GM19023 (cell line): Measurements from ENCODE around the gene SLC13A3.

Experiments
- ATAC-seq: cut with Tn5 transposase; IDR thresholded peaks from one replicate; pipeline ENCODE4 v1.9.1; 2021; ENCODE audit warnings: mild to moderate bottlenecking, moderate library complexity; ENCODE audit not compliant: unreplicated experiment

The SLC13A3 gene

DNA sequence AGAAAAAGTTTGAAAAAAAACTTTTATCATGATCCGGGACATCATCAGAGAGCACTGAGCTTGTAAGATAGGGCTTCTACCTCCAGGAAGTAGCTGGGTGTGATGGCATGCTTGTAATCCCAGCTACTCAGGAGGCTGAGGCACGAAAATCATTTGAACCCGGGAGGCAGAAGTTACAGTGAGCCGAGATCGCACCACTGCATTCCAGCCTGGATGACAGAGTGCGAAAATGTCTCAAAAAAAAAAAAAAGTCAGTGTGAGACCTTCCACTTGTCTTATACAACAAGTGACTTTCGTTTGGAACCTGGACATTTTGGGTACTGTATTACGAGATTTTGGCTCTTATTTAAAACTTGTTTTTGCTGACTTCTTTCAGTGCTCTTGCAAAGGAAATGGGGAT, 5.9 kb upstream of the SLC13A3 start:
- ATAC-seq, result no peak

DNA sequence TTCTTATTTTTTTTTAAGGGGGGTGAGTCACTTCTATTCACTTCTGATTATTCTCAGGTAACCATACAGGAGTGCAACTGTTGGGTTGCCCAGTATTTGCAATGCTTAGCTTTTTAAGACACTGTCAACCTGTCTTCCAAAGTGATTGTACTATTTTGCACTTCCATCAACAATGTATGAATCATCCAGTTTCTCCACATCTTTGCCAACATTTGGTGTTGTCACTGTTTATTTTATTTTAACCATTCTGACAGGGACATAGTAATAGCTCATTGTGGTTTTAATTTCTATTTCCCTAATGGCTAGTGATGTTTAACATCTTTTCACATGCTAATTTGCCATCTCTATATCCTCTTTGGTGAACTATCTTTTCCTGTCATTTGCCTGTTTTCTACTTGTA, 1.4 kb upstream of the SLC13A3 start:
- ATAC-seq, result no peak

DNA sequence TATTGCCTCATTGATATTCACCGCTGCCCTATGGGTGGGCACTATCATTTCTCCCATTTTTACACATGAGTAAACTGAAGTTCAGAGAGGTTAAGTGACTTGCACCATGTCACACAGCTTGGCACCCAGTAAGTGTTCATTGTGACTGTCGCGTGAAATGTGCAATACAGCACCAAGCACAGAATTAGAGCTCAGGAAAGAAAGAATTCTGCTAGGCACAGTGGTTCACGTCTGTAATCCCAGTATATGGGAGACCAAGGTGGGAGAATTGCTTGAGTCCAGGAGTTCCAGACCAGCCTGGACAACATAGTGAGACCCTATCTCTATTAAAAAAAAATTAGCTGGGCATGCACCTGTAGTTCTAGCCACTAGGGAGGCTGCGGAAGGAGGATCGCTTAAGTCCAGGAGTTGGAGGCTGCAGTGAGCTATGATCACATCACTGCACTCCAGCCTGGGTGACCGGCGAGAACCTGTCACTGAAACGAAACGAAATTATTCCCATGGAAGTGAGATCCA, 626 bp downstream of the SLC13A3 start:
- no peak for ATAC-seq

DNA sequence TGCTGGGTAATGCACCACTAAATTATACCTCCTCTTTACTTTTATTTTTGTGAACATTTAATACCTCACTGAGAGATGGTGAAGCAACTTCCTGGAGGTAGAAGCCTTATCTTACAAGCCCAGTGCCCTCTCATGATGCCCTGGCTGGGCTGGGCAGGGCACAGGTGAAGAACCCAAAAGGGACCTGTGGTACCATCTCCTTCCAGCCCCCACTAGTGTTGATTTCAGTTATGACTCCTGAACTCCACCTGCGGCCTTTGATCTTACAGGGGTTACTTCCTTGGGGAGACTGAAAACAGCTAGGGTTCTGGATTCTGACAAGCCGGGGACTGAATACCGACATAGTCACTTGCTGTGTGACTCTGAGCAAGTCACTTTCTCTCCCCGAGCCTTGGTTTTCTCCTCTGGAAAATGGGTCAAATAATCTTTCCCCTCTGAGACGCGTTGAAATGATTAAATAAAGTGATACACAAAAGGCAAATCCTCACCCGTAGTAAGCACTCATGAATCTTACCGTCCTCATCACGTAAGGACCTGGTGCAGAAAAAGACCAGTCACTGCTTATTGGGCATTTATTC, 1.2 kb downstream of the SLC13A3 start:
- ATAC-seq, result no peak

DNA sequence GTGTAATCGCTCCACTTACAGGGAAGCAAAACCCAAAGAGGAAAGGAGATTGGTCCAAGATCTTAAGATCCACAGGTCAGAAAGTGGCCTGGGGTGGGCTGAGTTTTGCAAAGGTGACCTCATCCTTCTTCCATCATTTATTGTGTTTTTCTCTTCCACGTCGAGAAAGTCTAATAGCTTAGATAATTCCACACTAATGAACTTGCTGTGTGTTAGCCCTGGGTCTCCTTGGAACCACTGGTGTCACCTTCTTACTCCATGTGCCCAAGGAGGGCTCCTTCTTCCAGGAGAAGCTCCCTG, 1.7 kb downstream of the SLC13A3 start:
- no peak for ATAC-seq

DNA sequence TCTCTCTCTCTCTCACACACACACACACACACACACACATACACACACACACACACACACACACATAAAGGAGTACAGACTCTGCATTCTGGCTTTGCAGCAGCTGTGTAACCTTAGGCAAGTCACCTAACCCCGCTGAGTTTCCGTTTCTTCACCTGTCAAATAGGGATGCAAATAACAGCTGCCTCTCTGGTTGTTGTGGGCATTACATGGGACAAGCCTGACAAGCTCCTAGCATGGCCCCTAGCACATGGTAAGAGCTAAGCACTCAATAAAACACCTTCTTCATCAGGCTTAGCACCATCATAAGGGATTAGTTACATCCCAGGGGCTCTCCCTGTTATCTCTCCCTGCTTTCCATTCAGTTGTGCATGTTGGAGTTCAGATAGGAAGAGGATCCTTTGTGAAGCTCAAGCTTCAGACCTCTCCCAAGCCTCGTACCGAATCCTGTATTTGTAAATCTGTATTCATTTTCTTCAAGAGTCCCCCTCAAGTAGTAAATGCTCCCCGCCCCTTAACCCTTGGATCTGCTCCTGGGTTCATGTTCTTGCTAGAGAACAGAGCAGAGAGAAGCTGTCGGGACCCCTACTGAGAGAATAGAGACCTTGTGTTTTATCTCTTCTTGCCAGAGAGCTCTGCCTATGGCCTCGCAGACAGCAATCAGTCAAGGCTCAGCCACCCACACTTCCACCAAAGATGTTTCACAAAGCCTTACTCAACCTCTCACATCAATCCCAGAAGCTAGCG, 2.2 kb downstream of the SLC13A3 start:
- no peak for ATAC-seq

DNA sequence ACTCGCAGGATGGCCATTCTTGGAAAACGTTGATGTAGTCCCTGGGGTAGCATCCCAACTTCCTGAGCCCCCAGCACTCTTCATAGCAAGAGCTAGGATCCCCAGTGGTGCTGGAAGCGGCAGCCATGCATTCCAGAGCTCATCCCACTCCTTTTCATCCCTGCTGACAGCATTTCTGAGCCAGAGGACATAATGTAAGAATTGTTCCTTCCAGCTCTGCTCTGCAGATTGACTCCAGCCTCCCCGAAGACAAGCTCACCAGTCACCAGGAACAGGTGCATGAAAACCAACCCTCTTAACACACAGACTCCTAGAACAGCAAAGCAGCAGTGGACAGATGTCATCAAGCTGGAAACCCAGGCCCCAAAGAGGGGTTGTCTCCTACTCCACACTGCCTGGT, 3.8 kb downstream of the SLC13A3 start:
- ATAC-seq, result no peak

DNA sequence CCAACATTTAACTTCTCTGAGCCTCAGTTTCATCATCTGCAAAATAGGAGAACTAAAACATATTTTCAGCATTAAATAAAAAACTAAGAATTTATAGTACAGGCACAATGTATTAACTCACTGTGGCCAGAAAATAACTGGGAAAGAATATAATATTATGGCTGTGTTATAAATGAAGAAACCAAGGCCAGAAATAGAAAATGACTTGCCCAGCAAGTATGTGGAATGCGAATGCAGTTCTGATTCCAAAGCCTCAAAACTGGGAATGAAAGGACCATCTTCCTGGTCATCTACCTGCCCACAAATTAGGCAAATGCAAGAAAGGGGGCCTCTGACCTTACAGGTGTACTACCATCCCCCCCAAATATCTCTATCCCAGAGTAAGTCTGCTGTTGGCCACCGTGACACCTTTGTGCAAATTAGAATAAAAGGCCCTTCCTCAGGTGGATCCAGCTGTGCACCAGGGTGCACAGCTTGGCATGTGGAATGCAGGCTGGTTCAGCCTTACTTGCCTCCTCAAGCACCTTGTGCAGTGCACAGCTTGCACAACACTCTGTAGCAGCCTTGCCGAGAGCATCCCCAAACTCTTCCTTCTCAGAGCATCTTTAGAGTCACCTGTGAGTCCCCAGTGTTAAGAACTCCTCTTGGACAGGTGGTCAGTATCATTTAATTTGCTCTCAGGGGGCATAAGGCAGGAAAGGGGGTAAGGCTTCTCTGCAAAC, 4.4 kb downstream of the SLC13A3 start:
- no peak for ATAC-seq

DNA sequence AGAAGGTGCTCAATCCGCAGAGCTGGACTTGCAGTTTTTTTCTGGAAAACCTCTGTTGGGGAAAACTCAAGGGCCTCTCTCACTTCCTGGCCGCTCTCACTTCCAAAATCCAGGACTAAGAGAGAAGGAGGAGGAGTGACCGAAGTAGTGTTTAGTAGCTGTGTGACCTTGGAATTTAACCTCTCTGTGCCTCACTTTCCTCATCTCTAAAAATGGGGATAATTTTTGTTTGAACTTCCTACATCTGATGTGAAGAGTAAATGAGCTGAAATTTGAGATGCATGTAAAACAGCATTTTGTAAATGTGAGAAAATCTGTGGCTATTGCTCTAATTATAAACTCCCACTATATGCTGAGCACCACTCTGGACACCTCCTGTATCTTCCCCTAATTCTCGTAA, 5.1 kb downstream of the SLC13A3 start:
- no peak for ATAC-seq

DNA sequence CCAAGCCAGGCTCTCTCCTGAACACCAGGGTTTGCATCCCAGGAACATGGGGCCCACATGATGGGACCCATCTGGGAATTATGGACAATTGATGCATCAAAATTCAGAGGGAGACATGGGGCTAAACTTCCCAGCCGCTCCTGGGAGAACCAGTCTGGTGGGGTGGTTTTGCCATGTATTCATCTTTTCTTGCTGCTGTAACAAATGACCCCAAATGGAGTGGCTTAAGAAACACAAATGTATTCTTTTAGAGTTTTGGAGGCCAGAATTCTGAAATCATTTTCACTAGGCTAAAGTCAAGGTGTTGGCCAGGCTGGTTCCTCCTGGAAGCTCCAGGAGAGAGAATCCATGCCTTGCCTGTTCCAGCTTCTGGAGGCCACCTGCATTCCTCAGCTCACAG, 6.5 kb downstream of the SLC13A3 start:
- ATAC-seq, result no peak

DNA sequence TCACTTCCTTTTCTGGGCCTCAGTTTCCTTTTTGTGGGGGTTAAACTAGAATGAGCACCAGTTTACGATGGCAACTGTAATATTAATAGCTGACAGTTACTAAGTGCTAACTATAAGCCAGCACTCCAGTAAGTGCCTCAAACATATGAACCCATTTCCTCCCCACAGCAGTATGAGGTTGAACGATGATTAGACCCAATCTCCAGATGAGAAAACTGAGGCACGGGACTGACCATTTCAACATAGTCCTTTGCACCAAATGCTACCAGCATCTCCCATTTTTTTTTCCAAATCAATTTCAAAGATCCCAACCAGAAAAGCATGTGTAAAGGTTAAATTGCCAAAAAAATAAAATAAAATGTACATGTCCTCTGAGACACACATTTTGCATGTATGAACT, 7.1 kb downstream of the SLC13A3 start:
- no peak for ATAC-seq

DNA sequence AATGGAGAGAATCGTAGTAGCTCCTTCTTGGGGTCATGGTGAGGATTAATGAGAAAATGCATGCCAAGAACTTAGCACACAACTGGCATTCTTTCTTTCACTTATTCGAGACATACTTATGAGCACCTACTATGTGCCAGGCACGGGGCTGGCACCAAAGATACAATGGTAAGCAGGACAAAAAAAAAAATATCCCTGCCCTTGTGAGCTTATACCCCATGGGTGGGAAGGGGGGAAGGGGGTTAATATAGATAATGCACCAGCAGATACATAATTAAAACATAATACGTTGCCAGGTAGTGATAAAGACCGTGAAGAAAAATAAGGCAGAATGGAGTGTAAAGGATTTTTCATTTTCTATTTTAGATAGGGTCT, 8.3 kb downstream of the SLC13A3 start:
- ATAC-seq, result no peak

DNA sequence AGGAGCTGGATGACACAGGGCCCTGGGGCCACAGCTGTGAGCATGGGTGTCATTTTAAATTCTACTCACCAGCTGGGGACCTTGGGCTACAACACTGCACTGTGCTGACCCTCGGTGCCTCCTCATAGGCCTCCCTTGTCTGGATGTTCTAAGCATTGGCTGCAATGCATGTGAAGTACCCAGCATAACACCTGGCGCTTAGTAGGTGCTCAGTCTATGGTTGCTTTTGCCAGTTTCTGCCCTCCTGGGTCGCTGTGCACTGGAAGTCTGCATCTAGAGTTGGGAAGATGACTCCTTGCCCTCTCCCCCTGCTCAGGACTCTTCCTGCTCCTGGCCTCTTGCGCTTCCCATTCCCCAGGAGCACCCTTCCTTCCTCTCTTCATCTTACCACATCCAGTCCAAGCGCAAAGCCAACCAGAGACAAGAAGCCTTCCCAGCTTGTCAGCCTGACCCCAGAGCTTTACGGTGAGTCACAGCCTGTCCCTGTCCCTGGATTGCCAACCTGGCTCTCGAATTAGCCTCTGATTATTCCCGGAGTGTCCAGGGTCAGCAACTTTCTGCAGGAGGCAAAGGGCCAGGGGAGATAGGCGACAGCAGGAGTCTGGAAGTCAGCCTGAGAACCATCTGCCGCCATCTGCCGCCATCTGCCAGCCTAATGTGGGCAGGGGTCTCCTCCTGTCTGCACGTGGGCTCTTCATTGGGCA, 8.8 kb downstream of the SLC13A3 start:
- no peak for ATAC-seq

DNA sequence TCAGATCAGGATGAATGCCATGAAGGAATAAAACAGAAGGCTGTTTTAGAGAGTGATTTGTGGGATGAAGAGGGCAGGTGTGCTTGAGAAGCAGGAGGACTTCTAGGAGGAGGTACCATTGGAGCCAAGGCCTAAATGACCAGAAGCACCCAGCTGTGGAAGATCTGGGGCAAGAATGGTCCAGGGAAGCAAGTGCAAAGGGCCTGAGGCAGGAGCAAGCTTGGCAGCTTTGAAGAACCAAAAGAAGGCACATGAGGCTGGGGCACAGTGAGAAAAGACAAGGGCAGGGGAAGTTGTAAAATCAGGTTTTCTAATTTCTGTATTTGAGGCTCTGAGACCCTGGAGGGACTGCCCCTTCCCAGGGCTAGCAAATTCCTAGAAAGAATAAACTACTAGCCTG, 9.8 kb downstream of the SLC13A3 start:
- ATAC-seq, result no peak

DNA sequence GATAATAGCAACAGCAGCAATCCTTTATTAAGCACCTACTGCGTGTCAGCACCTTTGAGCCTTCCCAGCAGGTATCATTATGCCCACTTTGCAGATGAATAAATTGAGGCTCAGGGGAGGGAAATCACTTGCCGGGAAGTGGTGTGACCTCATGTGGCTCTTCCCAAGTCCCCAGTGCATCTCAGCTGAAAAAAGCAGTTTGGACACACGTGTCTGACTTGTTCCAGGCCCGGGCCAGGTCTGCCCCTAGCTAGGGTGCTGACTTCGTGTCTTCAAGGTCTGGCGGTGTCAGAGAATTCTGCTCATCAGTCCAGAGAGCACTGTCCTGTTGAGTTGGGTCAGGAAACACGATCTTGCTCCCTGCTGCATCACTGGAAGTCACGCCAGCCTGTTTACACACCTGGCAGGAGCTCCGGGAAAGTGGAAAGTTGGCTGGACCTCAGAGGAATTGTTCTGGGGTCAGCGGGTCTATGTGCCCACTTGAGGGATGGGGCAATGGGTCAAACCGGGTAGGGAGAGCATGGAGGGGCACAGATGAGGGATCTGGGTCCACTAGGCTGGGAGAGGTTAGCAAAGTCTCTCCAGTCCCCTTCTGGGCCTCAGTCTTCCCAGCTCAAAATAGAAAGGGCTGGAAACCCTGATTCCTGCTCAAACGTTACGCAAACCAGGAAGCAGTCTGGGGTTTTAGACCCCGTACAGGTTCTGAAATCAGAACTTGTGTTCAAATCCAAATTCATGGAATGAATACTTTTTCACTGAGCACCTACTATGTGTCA, 10.5 kb downstream of the SLC13A3 start:
- ATAC-seq, result no peak

DNA sequence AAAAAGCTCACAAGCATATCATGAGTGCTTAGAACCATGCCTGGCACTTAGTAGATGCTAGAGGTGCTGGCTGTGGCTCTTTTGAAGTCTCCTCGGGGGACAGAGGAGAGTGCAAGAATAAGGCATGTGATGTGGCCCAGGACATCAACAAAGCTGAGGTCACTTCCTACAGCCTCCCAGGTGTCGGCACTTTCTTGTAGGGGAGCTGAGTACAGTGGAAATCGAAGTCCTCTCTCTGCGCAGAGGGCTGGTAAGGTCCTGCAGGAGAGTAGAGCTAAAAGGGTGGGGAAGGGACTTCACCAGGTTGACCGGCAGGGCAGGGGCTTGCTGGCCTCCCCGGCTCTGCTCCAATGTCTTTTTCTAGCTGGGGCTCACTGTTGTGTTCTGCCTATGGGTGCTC, 11.2 kb downstream of the SLC13A3 start:
- ATAC-seq, result no peak

DNA sequence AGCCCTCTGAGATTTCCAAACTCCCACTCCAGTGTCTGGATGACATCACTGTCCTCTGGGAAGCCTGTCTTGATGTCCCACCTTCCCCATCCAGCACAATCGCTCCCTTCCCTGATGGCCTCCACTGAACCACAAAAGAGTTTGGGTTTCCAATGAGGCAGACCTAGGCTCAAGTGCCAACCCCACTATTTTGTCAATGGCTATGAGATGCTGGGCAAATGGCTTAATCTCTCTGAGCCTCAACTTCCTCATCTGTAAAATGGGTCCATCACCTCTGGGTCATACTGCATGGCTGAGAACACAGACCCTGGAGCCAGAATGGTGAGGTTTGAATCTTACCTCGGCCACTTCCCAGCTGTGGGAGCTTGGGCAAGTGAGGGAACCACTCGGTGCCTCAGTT, 11.7 kb downstream of the SLC13A3 start:
- no peak for ATAC-seq

DNA sequence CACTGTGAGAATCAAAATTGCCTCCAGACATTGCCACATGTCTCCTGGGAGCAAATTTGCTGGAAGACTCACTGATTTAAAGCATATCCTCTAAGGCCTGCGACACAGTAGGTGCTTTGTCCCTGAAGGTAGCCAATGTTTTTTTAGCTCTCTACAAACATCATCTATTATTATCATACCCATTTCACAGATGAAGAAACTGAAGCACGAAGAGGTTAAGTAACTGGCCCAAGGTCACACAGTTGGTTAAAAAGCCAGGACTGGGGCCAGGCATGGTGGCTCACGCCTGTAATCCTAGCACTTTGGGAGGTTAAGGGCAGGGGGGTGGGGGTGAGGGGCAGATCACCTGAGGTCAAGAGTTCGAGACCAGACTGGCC, 12.4 kb downstream of the SLC13A3 start:
- ATAC-seq, result no peak

DNA sequence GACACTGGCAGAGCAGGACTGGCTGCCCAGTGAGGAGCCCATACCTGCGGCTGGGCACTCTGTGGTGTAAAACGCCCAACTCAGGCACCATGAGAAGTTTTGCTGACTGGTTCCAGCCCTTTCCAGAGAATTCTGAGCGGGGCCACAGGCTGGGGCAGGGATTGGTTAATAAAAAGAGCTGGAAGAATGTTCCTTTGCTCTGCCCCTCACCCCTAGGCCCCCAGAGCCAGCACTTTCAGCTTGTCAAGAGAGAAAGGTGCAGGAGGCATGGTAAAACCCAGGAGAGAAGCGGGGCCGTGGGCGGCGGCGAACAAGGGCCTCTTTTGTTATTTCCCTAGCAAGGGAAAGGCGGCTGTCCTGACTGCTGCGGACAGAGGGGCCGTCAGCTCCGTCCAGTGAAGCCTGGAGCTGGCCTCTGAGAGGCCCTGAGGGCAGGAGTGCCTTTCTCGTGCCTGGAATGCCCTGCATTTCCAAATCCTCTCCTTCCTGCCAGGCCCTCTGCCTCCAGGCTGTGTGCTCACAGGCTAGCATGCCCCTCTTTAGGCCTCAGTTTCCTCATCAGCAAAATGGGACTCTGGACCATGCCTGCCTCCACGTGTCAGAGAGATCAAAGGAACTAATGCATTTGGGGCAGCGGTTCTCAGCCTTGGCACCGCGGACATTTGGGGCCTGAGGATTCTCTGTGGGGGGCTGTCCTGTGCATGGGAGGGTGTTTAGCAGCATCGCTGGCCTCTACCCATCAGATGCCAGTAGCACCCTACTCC, 12.9 kb downstream of the SLC13A3 start:
- ATAC-seq, result no peak

DNA sequence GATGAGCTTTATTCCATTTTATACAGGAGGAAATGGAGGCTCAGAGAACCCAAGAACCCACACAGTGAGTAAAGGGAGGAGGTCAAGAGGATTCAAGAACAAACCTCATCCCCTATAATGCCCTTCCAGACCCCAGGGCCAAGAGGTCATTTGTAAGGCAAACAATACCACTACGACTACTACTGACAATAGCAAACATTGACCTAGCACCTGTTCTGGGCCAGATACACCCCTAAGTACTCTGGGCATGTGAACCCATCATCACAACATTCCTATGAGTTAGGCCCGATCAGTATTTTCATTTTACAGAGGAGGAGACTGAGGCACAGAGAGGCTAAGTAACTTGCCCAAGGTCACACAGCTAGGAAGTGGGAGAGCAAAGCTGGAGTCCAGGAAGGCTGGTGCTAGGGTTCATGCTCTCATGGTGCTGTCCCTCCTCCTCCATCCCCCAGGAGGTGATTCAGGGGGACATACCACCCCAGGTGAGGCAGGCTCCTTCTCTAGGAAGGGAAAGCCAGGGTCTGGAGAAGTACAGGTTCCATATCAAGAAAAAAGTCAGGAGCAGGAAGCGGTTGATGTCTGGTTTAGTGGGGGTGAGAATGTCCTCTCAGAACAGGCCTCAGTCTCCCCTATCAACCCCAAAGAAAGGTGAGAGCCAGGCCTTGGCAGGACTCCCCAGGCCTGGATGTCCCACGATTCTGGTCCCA, 13.7 kb downstream of the SLC13A3 start:
- ATAC-seq, result no peak
